Mesenchymal stem cell (in vitro differentiated cells and primary cell): ENCODE measurements around the gene IL17RC.
"Not testable (repeated sequence)": the region's sequence is repeated elsewhere in the genome, so short reads cannot be mapped to it uniquely, and the experiment has no call there.

ENCODE experiments used
- DNase-seq: peaks from one replicate; pipeline ENCODE4 v3.0.0-alpha.2; 2013
- H2AFZ ChIP-seq: one replicate; pipeline ENCODE4 v1.6.1; 2013; ENCODE audit warnings: low read depth, mild to moderate bottlenecking, control low read depth, inconsistent platforms, low read length, moderate library complexity
- H2AK5ac ChIP-seq: 2 replicates; pipeline ENCODE4 v1.6.1; 2013; ENCODE audit warnings: low read length, moderate library complexity, mild to moderate bottlenecking, inconsistent platforms; ENCODE audit not compliant: severe bottlenecking
- H2BK120ac ChIP-seq: one replicate; pipeline ENCODE4 v1.6.1; 2013; ENCODE audit warnings: low read depth, mild to moderate bottlenecking, inconsistent platforms, low read length, moderate library complexity
- H2BK12ac ChIP-seq, 2 experiments: one replicate each; pipeline ENCODE4 v1.6.1; 2013; ENCODE audit warnings: inconsistent platforms in 2 of 2, low read length in 2 of 2, mild to moderate bottlenecking in 2 of 2, moderate library complexity in 2 of 2, control low read depth in 1 of 2
- H2BK15ac ChIP-seq: one replicate; pipeline ENCODE4 v1.6.1; 2013; ENCODE audit warnings: mild to moderate bottlenecking, low read depth, inconsistent platforms; ENCODE audit not compliant: poor library complexity, severe bottlenecking
- H2BK5ac ChIP-seq: 2 replicates; pipeline ENCODE4 v1.6.1; 2013; ENCODE audit warnings: low read depth, mild to moderate bottlenecking, low read length, control low read depth, inconsistent platforms; ENCODE audit not compliant: poor library complexity, severe bottlenecking
- H3K14ac ChIP-seq, 2 experiments: one replicate each; pipeline ENCODE4 v1.6.1; 2013; ENCODE audit warnings: inconsistent platforms in 2 of 2, low read length in 2 of 2, control low read depth in 1 of 2, mild to moderate bottlenecking in 1 of 2, moderate library complexity in 1 of 2
- H3K18ac ChIP-seq, 2 experiments: one replicate each; pipeline ENCODE4 v1.6.1; 2013; ENCODE audit warnings: inconsistent platforms in 2 of 2, low read length in 2 of 2, control low read depth in 1 of 2, low read depth in 1 of 2, mild to moderate bottlenecking in 1 of 2
- H3K23ac ChIP-seq, 2 experiments: one replicate each; pipeline ENCODE4 v1.6.1; 2013; ENCODE audit warnings: inconsistent platforms in 2 of 2, low read length in 2 of 2, mild to moderate bottlenecking in 2 of 2, moderate library complexity in 2 of 2, control low read depth in 1 of 2
- H3K27ac ChIP-seq: 2 replicates; pipeline ENCODE4 v1.5.1; 2013; ENCODE audit warnings: mild to moderate bottlenecking, moderate library complexity, low read length, control low read depth, inconsistent platforms; ENCODE audit not compliant: poor library complexity, severe bottlenecking
- H3K27me3 ChIP-seq, 2 experiments: 2 replicates each; pipeline versions ENCODE4 v1.6.1 to v1.7.0; 2013; ENCODE audit warnings: low read length in 2 of 2, mild to moderate bottlenecking in 2 of 2, moderate library complexity in 2 of 2, control low read depth in 1 of 2, inconsistent platforms in 1 of 2; ENCODE audit not compliant: control insufficient read depth in 1 of 2, insufficient read depth in 1 of 2
- H3K36me3 ChIP-seq, 2 experiments: 2 replicates each; pipeline versions ENCODE4 v1.6.1 to v1.7.0; 2013; ENCODE audit warnings: low read length in 2 of 2, control low read depth in 1 of 2, inconsistent platforms in 1 of 2, low read depth in 1 of 2, mild to moderate bottlenecking in 1 of 2; ENCODE audit not compliant: insufficient read depth in 2 of 2, control insufficient read depth in 1 of 2
- H3K4ac ChIP-seq, 2 experiments: one replicate each; pipeline ENCODE4 v1.6.1; 2013; ENCODE audit warnings: inconsistent platforms in 2 of 2, low read length in 2 of 2, mild to moderate bottlenecking in 2 of 2, moderate library complexity in 2 of 2, control low read depth in 1 of 2, low read depth in 1 of 2
- H3K4me1 ChIP-seq: 2 replicates; pipeline ENCODE4 v1.6.1; 2013; ENCODE audit warnings: low read depth, low read length, control low read depth; ENCODE audit not compliant: control insufficient read depth, insufficient read depth
- H3K4me2 ChIP-seq: 2 replicates; pipeline ENCODE4 v1.6.1; 2013; ENCODE audit warnings: low read length, mild to moderate bottlenecking, inconsistent platforms; ENCODE audit not compliant: poor library complexity, severe bottlenecking
- H3K4me3 ChIP-seq, 2 experiments: 2 replicates each; pipeline versions ENCODE4 v1.5.1 to v1.7.0; 2013; ENCODE audit warnings: low read length in 2 of 2, mild to moderate bottlenecking in 2 of 2, control low read depth in 1 of 2, low read depth in 1 of 2; ENCODE audit not compliant: insufficient read depth in 1 of 2
- H3K79me1 ChIP-seq: replicated peaks from 2 replicates; pipeline ENCODE4 v1.6.1; 2013; ENCODE audit warnings: mild to moderate bottlenecking, control low read depth, low read length, inconsistent platforms; ENCODE audit not compliant: poor library complexity, severe bottlenecking
- H3K9ac ChIP-seq: 2 replicates; pipeline ENCODE4 v1.7.0; 2013; ENCODE audit warnings: mild to moderate bottlenecking, low read length, moderate library complexity
- H3K9me3 ChIP-seq: 2 replicates; pipeline ENCODE4 v1.7.0; 2013; ENCODE audit warnings: mild to moderate bottlenecking, low read length; ENCODE audit not compliant: control insufficient read depth
- H4K8ac ChIP-seq: one replicate; pipeline ENCODE4 v1.6.1; 2013; ENCODE audit warnings: inconsistent platforms, mild to moderate bottlenecking, low read length, moderate library complexity
- H4K91ac ChIP-seq: one replicate; pipeline ENCODE4 v1.6.1; 2013; ENCODE audit warnings: mild to moderate bottlenecking, low read length, inconsistent platforms
- WGBS: methylation state at CpG from one replicate; pipeline ENCODE4 v1.1.7; 2013; ENCODE audit warnings: mixed read lengths; 5-methylcytosine and 5-hydroxymethylcytosine counted together

The IL17RC gene

GRCh38 chr3:9938966-9939365 lies 22.1 kb downstream of the IL17RC start:
- H3K9ac ChIP-seq = no peak overlapping the region
- no peak overlapping the region for H2AK5ac ChIP-seq
- H3K18ac ChIP-seq = no peak overlapping the region
- H3K9me3 ChIP-seq = no peaks in the 10 kb centered on the region
- H3K14ac ChIP-seq = no peak overlapping the region
- no peak overlapping the region for H4K91ac ChIP-seq
- no peak overlapping the region for H2BK120ac ChIP-seq
- H3K4me3 ChIP-seq = no peak overlapping the region
- peaks cover 26% of the 10 kb centered on the region for H3K79me1 ChIP-seq
- no peak overlapping the region for H4K8ac ChIP-seq
- H2BK12ac ChIP-seq = no peak overlapping the region
- peaks cover 29 to 35% of the 10 kb centered on the region in 2 experiments for H3K36me3 ChIP-seq
- H3K4ac ChIP-seq = no peak overlapping the region
- H3K4me1 ChIP-seq = peaks cover 18% of the 10 kb centered on the region
- H3K23ac ChIP-seq = no peak overlapping the region
- H2AFZ ChIP-seq = no peak overlapping the region
- no peak overlapping the region for H2BK5ac ChIP-seq
- H3K27ac ChIP-seq = no peak overlapping the region
- WGBS = no CpG with 5 or more reads among the region's 2 CpGs
- H2BK15ac ChIP-seq = no peak overlapping the region
- no peak overlapping the region for H3K4me2 ChIP-seq
- DNase-seq = no peak
- no peaks in the 10 kb centered on the region for H3K27me3 ChIP-seq

- not testable (repeated sequence) for H3K27ac ChIP-seq
- 96% methylated on average over 27 of the region's 32 CpGs for WGBS
- H3K36me3 ChIP-seq = peaks cover 36 to 42% of the 10 kb centered on the region in 2 experiments
Observed at GRCh38 chr3:9939906-9940305, 23.0 kb downstream of the IL17RC start.

GRCh38 chr3:9940746-9941145 lies 23.8 kb downstream of the IL17RC start:
- WGBS = 97% methylated on average over 10 of the region's 10 CpGs
- peaks cover 36 to 40% of the 10 kb centered on the region in 2 experiments for H3K36me3 ChIP-seq
- no peak overlapping the region for H3K23ac ChIP-seq
- peaks cover 17% of the 10 kb centered on the region for H3K79me1 ChIP-seq
- H4K8ac ChIP-seq = no peak overlapping the region
- no peaks in the 10 kb centered on the region for H3K9me3 ChIP-seq
- no peak overlapping the region for H3K9ac ChIP-seq
- no peak overlapping the region for H2BK120ac ChIP-seq
- H3K18ac ChIP-seq = no peak overlapping the region
- no peak overlapping the region for H3K4me3 ChIP-seq
- no peak overlapping the region for H3K27ac ChIP-seq
- H2BK12ac ChIP-seq = no peak overlapping the region
- peaks cover 10% of the 10 kb centered on the region for H3K4me1 ChIP-seq
- H4K91ac ChIP-seq = no peak overlapping the region
- H3K4me2 ChIP-seq = no peak overlapping the region
- H3K14ac ChIP-seq = no peak overlapping the region
- H2AK5ac ChIP-seq = no peak overlapping the region
- H2AFZ ChIP-seq = no peak overlapping the region
- no peaks in the 10 kb centered on the region for H3K27me3 ChIP-seq
- no peak overlapping the region for H2BK5ac ChIP-seq
- no peak overlapping the region for H2BK15ac ChIP-seq
- H3K4ac ChIP-seq = no peak overlapping the region
- DNase-seq = no peak

More at GRCh38 chr3:9939906-9940305, 23.0 kb downstream of the IL17RC start:
- not testable (repeated sequence) for H2BK120ac ChIP-seq, H3K9me3 ChIP-seq, H3K18ac ChIP-seq, H3K9ac ChIP-seq, H2BK15ac ChIP-seq, H3K14ac ChIP-seq, H3K4me3 ChIP-seq, H4K91ac ChIP-seq, DNase-seq, H3K27me3 ChIP-seq, H3K23ac ChIP-seq, H3K4me2 ChIP-seq, H4K8ac ChIP-seq, H2BK12ac ChIP-seq, H3K4ac ChIP-seq, H2BK5ac ChIP-seq, H2AFZ ChIP-seq, H2AK5ac ChIP-seq
- peaks cover 12% of the 10 kb centered on the region for H3K4me1 ChIP-seq
- H3K79me1 ChIP-seq = peaks cover 20% of the 10 kb centered on the region

- H2BK15ac ChIP-seq = no peak overlapping the region
- no peak overlapping the region for H2AK5ac ChIP-seq
- no peak overlapping the region for H3K14ac ChIP-seq
- H3K36me3 ChIP-seq = peaks cover 29 to 38% of the 10 kb centered on the region in 2 experiments
- H2BK12ac ChIP-seq = no peak overlapping the region
- no peak overlapping the region for H2AFZ ChIP-seq
- no peak overlapping the region for H4K91ac ChIP-seq
- H2BK120ac ChIP-seq = no peak overlapping the region
- no peak overlapping the region for H3K4me3 ChIP-seq
- H3K27me3 ChIP-seq = no peaks in the 10 kb centered on the region
- H3K4me2 ChIP-seq = no peak overlapping the region
- H3K4ac ChIP-seq = no peak overlapping the region
- peaks cover 24% of the 10 kb centered on the region for H3K4me1 ChIP-seq
- H3K18ac ChIP-seq = no peak overlapping the region
- peaks cover 10% of the 10 kb centered on the region for H3K79me1 ChIP-seq
- no peaks in the 10 kb centered on the region for H3K9me3 ChIP-seq
- DNase-seq = no peak
- WGBS = 76% methylated on average over 2 of the region's 4 CpGs
- no peak overlapping the region for H4K8ac ChIP-seq
- H3K27ac ChIP-seq = no peak overlapping the region
- no peak overlapping the region for H3K9ac ChIP-seq
- no peak overlapping the region for H2BK5ac ChIP-seq
- no peak overlapping the region for H3K23ac ChIP-seq
Observed at GRCh38 chr3:9942164-9942563, 25.3 kb downstream of the IL17RC start.
